ENCODE data around the gene ARID4B.

GRCh38 chr1:235298758-235299157 is 29.2 kb downstream of the ARID4B start:
- TF ChIP-seq CTCF (conservative IDR thresholded peaks at IDR 0.05; ENCODE audit: low read length) (no peak), EZH2phosphoT487 (IDR thresholded peaks at IDR 0.05; ENCODE audit: borderline replicate concordance, low read depth, low read length) (no peak)
